ENCODE measurements around the gene CCDC40. TPM values are rescaled to one million over a fixed set of nuclear protein-coding genes. Genes with fewer than 3 reads are reported as not detected.

The CCDC40 gene
- total and polyA plus RNA-seq, 9 of the 15 experiments (the other 6 are each of a cell fraction or from before 2014, with no cell fraction given) = 0.07 to 0.33 TPM; not detected in 7

DNA sequence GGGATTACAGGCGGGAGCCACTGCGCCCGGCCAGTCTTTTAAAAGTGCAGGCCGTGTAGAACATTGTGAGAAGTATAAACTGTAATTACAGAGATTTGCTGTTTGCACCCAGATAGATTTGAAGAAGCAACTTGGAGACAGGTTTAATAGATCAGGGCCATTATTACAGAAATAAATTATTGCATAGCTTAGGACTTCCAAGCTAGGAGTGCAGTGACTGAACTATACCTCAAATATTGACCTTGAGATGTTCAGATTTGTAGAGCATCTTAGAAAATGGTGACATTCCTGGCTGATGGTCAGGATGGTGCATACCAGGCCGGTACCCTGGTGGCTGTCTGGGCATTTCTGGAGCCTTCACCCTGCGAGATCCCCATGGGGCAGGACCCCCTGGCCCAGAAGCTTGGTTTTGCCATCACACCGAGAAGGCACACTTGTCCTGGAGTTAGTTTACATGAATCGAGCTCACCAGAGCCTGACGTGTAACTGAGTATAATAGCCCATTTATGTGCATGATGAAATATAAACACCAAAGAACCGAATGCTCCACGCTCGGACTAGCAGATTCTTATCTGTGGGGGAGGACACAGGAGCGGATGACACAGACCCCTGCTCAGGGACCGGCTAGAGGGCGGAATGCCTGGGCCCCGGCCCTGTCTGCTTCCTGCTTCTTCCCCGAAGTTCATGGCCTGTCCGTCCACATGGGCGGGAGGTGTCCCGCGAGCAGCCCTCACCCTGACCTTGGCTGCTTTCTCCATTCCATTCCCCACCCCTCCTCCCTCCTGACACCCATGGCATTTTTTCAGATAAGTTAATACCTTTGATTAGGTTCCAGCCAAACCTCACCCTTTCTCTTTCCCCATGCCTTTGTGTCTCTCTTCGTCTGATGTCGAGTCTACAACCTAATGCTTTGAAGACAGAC lies 32.1 kb downstream of the CCDC40 start:
- DNase-seq (ENCODE audit: extremely low read depth in 1 of 4, low spot score in 3 of 4) (peak; percentile 27 to 53 (median 44)), FAIRE-seq (no peak), ATAC-seq (peak; percentile 75)
- Histone ChIP-seq H3K27ac (ENCODE audit: extremely low read depth, low read depth, low read length) (no peak overlapping the region), H3K9me1 (ENCODE audit: control insufficient read depth, insufficient read depth, low read length) (no peaks in the 10 kb centered on the region), H3K27me3 (ENCODE audit: control insufficient read depth in 2 of 2, insufficient read depth in 2 of 2, low read length in 2 of 2) (peaks cover 12 to 64% of the 10 kb centered on the region in 2 experiments), H3K4me2 (ENCODE audit: insufficient read depth, low read length) (peak overlapping the region; percentile 17; the same call in 1 of the 2 replicates), H4K20me1 (replicated peaks; ENCODE audit: control insufficient read depth, insufficient read depth, low read length) (no peaks in the 10 kb centered on the region), H2AFZ (ENCODE audit: low read depth, low read length) (peak overlapping the region; percentile 54; the same call in 1 of the 2 replicates), H3K4me3 (no peak overlapping the region), H3K9me3 (replicated peaks; ENCODE audit: control insufficient read depth, insufficient read depth, low read depth, low read length) (no peaks in the 10 kb centered on the region), H3K79me2 (ENCODE audit: control insufficient read depth, insufficient read depth, low read length) (no peaks in the 10 kb centered on the region), H3K36me3 (ENCODE audit: control insufficient read depth, insufficient read depth, low read length) (no peaks in the 10 kb centered on the region), H3K9ac (ENCODE audit: insufficient read depth in 1 of 2, low read depth in 2 of 2, low read length in 2 of 2) (0 out of 4 replicates have a peak overlapping the region, but pooled peaks of 1 of the 2 experiments have one; percentile 69), H3K4me1 (replicated peaks in 1 of 2; ENCODE audit: control insufficient read depth in 2 of 2, insufficient read depth in 2 of 2, low read length in 2 of 2) (peaks cover 15 to 31% of the 10 kb centered on the region in 2 experiments)
- BruUV-seq (replicated peaks) = no TSS peak
- intact Hi-C loops (cut with micrococcal nuclease) = no loop called here
- ChIA-PET POLR2A (interaction anchor here (0.7 to 1.8 kb wide), 6 partner anchors 11 to 749 kb away, joined by 3 to 6 read pairs (median 3); no protein-coding TSS in a partner anchor), CTCF (ENCODE audit: low intra/inter-chr PET ratio) (no interaction called here)
- 25% methylated on average over 20 of the region's 23 CpGs for WGBS (ENCODE audit: insufficient coverage, low coverage, missing lambda C conversion rate)
- in situ Hi-C loops (cut with MboI) = no loop called here
- TF ChIP-seq ESRRA (IDR thresholded peaks at IDR 0.05; ENCODE audit: borderline replicate concordance, low read depth) (peak; percentile 55; the same call in 1 of the 2 replicates), ZBTB9 (CRISPR knock-in tag; IDR thresholded peaks at IDR 0.05) (0 out of 2 replicates have a peak, but pooled peaks have one; percentile 32), L3MBTL2 (IDR thresholded peaks at IDR 0.05) (peak; percentile 88), ZNF224 (CRISPR knock-in tag; IDR thresholded peaks at IDR 0.05) (no peak), MYC (IDR thresholded peaks at IDR 0.05; ENCODE audit: low read depth, low read length) (peak; percentile 60), MYC (CRISPR knock-in tag; IDR thresholded peaks at IDR 0.05; ENCODE audit: borderline replicate concordance, low read depth) (no peak), CXXC5 (CRISPR knock-in tag; IDR thresholded peaks at IDR 0.05) (peak; percentile 54), ELF1 (tag; IDR thresholded peaks at IDR 0.05) (peak; percentile 56; the same call in 1 of the 2 replicates), TSC22D4 (tag; IDR thresholded peaks at IDR 0.05) (no peak), BACH1 (tag; IDR thresholded peaks at IDR 0.05) (no peak), PRDM10 (IDR thresholded peaks at IDR 0.05; ENCODE audit: partially characterized antibody) (peak; percentile 16)
- TF ChIP-seq, protein P1, sequence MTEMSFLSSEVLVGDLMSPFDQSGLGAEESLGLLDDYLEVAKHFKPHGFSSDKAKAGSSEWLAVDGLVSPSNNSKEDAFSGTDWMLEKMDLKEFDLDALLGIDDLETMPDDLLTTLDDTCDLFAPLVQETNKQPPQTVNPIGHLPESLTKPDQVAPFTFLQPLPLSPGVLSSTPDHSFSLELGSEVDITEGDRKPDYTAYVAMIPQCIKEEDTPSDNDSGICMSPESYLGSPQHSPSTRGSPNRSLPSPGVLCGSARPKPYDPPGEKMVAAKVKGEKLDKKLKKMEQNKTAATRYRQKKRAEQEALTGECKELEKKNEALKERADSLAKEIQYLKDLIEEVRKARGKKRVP (CRISPR knock-in tag; IDR thresholded peaks at IDR 0.05) = 0 out of 2 replicates have a peak, but pooled peaks have one; percentile 48

All from K562 (cell line).